K562 (cell line): ENCODE results near the gene THAP11. TPM values are rescaled to one million over a fixed set of nuclear protein-coding genes. Genes with fewer than 3 reads are reported as not detected.

Experiments
- ATAC-seq: fragments of 200-7000 bp; cut with Tn5 transposase; 3 replicates; pipeline ENCODE4 v1.9.1; 2020; ENCODE audit warnings: moderate library complexity
- BruUV-seq: library from RNA; stranded (reverse); fragments of 400-500 nt; replicated peaks from 2 replicates; lab custom pipeline; 2021; lab: Mats Ljungman, UMichigan
- CTCF ChIA-PET: fragments of 300-600 bp; formaldehyde crosslinking; extraction: SDS; loops from one replicate; lab custom pipeline; 2021; ENCODE audit warnings: low intra/inter-chr PET ratio; lab: Yijun Ruan, JAX
- POLR2A ChIA-PET: fragments of 300-600, 350-650 bp; sonication (Branson Sonifier 250); formaldehyde crosslinking; extraction: SDS; loops from one replicate; lab custom pipeline; 2021; ENCODE audit warnings: antibody characterized with exemption, inconsistent platforms; lab: Yijun Ruan, JAX
- DNase-seq, 4 experiments: peaks; one replicate each; pipeline versions ENCODE4 v3.0.0 to v3.0.0-alpha.2; 2011 to 2018; ENCODE audit warnings: low spot score in 3 of 4, mixed read lengths in 3 of 4; ENCODE audit errors: extremely low read depth in 1 of 4
- FAIRE-seq: peaks from 2 replicates; lab custom pipeline; 2011; peaks lifted over from hg19 to GRCh38; lab: Jason Lieb, UNC
- H2AFZ ChIP-seq: 2 replicates; pipeline ENCODE4 v1.6.0; 2011; ENCODE audit warnings: low read depth, low read length, control low read depth, inconsistent platforms
- H3K27ac ChIP-seq: fragments of 200-600 bp; 3 replicates; pipeline ENCODE4 v1.8.0; 2011; ENCODE audit warnings: low read depth, mild to moderate bottlenecking, control low read depth, inconsistent platforms, low read length, moderate library complexity, mixed read lengths; ENCODE audit errors: extremely low read depth
- H3K27me3 ChIP-seq, 2 experiments: fragments of 300-600 bp in 1 of 2; 2 replicates in 1 of 2; 3 replicates in 1 of 2; pipeline versions ENCODE4 v1.6.0 to v1.8.0; 2011; ENCODE audit warnings: inconsistent platforms in 2 of 2, low read length in 2 of 2, mild to moderate bottlenecking in 1 of 2, mixed read lengths in 1 of 2, moderate library complexity in 1 of 2; ENCODE audit not compliant: control insufficient read depth in 2 of 2, insufficient read depth in 2 of 2
- H3K36me3 ChIP-seq: fragments of 300-600 bp; 3 replicates; pipeline ENCODE4 v1.8.0; 2011; ENCODE audit warnings: mild to moderate bottlenecking, low read length, inconsistent platforms; ENCODE audit not compliant: control insufficient read depth, insufficient read depth
- H3K4me1 ChIP-seq, 2 experiments: fragments of 200-600 bp in 1 of 2; replicated peaks in 1 of 2; 2 replicates in 1 of 2; 3 replicates in 1 of 2; pipeline versions ENCODE4 v1.5.1 to v1.8.0; 2011; ENCODE audit warnings: inconsistent platforms in 2 of 2, low read length in 2 of 2, mild to moderate bottlenecking in 1 of 2, mixed read lengths in 1 of 2, moderate library complexity in 1 of 2; ENCODE audit not compliant: control insufficient read depth in 2 of 2, insufficient read depth in 2 of 2
- H3K4me2 ChIP-seq: 2 replicates; pipeline ENCODE4 v1.6.1; 2011; ENCODE audit warnings: low read length, control low read depth, inconsistent platforms, mixed read lengths; ENCODE audit not compliant: insufficient read depth
- H3K4me3 ChIP-seq: fragments of 200-600 bp; sonication (generic), shearing (Covaris generic); 2 replicates; pipeline ENCODE4 v1.5.1; 2016; ENCODE audit warnings: control low read depth, inconsistent platforms
- H3K79me2 ChIP-seq: fragments of 200-600 bp; 3 replicates; pipeline ENCODE4 v1.8.0; 2011; ENCODE audit warnings: low read length, inconsistent platforms; ENCODE audit not compliant: control insufficient read depth, insufficient read depth
- H3K9ac ChIP-seq, 2 experiments: 2 replicates each; pipeline versions ENCODE4 v1.6.0 to v1.6.1; 2011; ENCODE audit warnings: low read depth in 2 of 2, low read length in 2 of 2, control low read depth in 1 of 2, inconsistent platforms in 1 of 2, mild to moderate bottlenecking in 1 of 2, mixed read lengths in 1 of 2; ENCODE audit not compliant: insufficient read depth in 1 of 2
- H3K9me1 ChIP-seq: one replicate; pipeline ENCODE4 v1.6.0; 2011; ENCODE audit warnings: inconsistent platforms, mild to moderate bottlenecking, low read length, moderate library complexity; ENCODE audit not compliant: control insufficient read depth, insufficient read depth
- H3K9me3 ChIP-seq: replicated peaks from 2 replicates; pipeline ENCODE4 v1.5.1; 2011; ENCODE audit warnings: low read depth, low read length, inconsistent platforms; ENCODE audit not compliant: control insufficient read depth, insufficient read depth
- H4K20me1 ChIP-seq: replicated peaks from 2 replicates; pipeline ENCODE4 v1.6.1; 2011; ENCODE audit warnings: low read length, inconsistent platforms, mixed read lengths; ENCODE audit not compliant: control insufficient read depth, insufficient read depth
- CTCF ChIP-seq, 3 experiments: IDR thresholded peaks in 2 of 3; conservative IDR thresholded peaks in 1 of 3; 2 replicates each; pipeline ENCODE4 v1.5.1; 2011 to 2012; ENCODE audit warnings: low read length in 3 of 3, mild to moderate bottlenecking in 3 of 3, control low read depth in 2 of 3, improper control_type of control experiment in 1 of 3, inconsistent platforms in 1 of 3, low read depth in 1 of 3, mixed read lengths in 1 of 3, moderate library complexity in 1 of 3; ENCODE audit not compliant: insufficient read depth in 2 of 3
- HMGXB4 ChIP-seq: sonication (generic); formaldehyde crosslinking; IDR thresholded peaks from 2 replicates; pipeline ENCODE4 v1.8.1; 2023; ENCODE audit warnings: mild to moderate bottlenecking, missing genetic modification reagents
- KDM5B ChIP-seq: fragments of 200-600 bp; sonication (generic); IDR thresholded peaks from 2 replicates; pipeline ENCODE4 v1.6.1; 2012; ENCODE audit warnings: low read depth, mild to moderate bottlenecking, moderate library complexity, low read length, control low read depth, inconsistent platforms; ENCODE audit not compliant: insufficient replicate concordance
- NCOA6 ChIP-seq: fragments of 450-650 bp; IDR thresholded peaks from 2 replicates; pipeline ENCODE4 v1.6.1; 2017; ENCODE audit warnings: mild to moderate bottlenecking
- PKNOX1 ChIP-seq: fragments of 450-650 bp; IDR thresholded peaks from 2 replicates; pipeline ENCODE4 v1.6.1; 2016
- PPARD ChIP-seq: fragments of 250-450 bp; sonication (Bioruptor Pico); IDR thresholded peaks from 2 replicates; pipeline ENCODE4 v1.8.0; 2022; ENCODE audit warnings: inconsistent platforms, mild to moderate bottlenecking, moderate library complexity
- SMAD4 ChIP-seq: fragments of 250-450 bp; sonication (Bioruptor Pico); conservative IDR thresholded peaks from 2 replicates; pipeline ENCODE4 v1.8.0; 2021; ENCODE audit warnings: inconsistent platforms, mild to moderate bottlenecking, moderate library complexity
- TEAD1 ChIP-seq, 2 experiments: fragments of 450-650 bp in 1 of 2; sonication (generic) in 1 of 2; formaldehyde crosslinking; IDR thresholded peaks; 2 replicates each; pipeline versions ENCODE4 v1.4.0 to v1.8.0; 2020 to 2022; ENCODE audit warnings: mild to moderate bottlenecking in 2 of 2, missing genetic modification reagents in 1 of 2
- ZNF408 ChIP-seq: fragments of 250-450 bp; sonication (Bioruptor Pico); IDR thresholded peaks from 2 replicates; pipeline ENCODE4 v1.4.0; 2020; ENCODE audit warnings: low read depth, mild to moderate bottlenecking, moderate library complexity
- ZNF431 ChIP-seq: sonication (generic); formaldehyde crosslinking; IDR thresholded peaks from 2 replicates; pipeline ENCODE4 v1.8.0; 2022; ENCODE audit warnings: mild to moderate bottlenecking, missing genetic modification reagents
- ZNF583 ChIP-seq: fragments of 250-450 bp; sonication (Bioruptor Pico); IDR thresholded peaks from 2 replicates; pipeline ENCODE4 v1.4.0; 2020
- ZNF584 ChIP-seq: fragments of 200-800 bp; sonication (Bioruptor generic); IDR thresholded peaks from 2 replicates; pipeline ENCODE4 v1.6.1; 2016; ENCODE audit warnings: low read depth, mild to moderate bottlenecking, missing genetic modification characterization, missing compliant biosample characterization
- WGBS: fragments of 100-300 bp; shearing (Covaris generic); methylation state at CpG from one replicate; pipeline ENCODE4 v1.1.6; 2016; ENCODE audit warnings: low coverage, mixed read lengths; ENCODE audit not compliant: insufficient coverage; ENCODE audit errors: missing lambda C conversion rate; 5-methylcytosine and 5-hydroxymethylcytosine counted together
- in situ Hi-C: fragments of 300-500 bp; cut with MboI; formaldehyde crosslinking; loops from 4 replicates; pipeline ENCODE4 v1.15.0; 2018; ENCODE audit warnings: inconsistent platforms, mixed read lengths
- intact Hi-C: fragments of 100-400 bp; cut with micrococcal nuclease; formaldehyde crosslinking; loops from 2 replicates; pipeline ENCODE4 v1.14.2; 2022
- polyA plus RNA-seq, 8 experiments: library from polyadenylated mRNA; depleted of rRNA in 4 of 8; stranded (reverse) in 5 of 8; unstranded in 3 of 8; fragments of >200 nt; fragmentation: Nextera tagmentation in 2 of 8; fragmentation: Illumina TruSeq in 1 of 8; extraction: Ambion mirVana in 2 of 8; extraction: Trizol in 1 of 8; gene quantifications; 2 replicates each; pipeline versions ENCODE4 v1.2.1 to v1.2.3, GENCODE V29; 2011 to 2014; ENCODE audit warnings: inconsistent platforms in 1 of 8, missing spikeins in 1 of 8
- total RNA-seq, 7 experiments: library from RNA; depleted of rRNA in 6 of 7; stranded (reverse); fragments of >200 nt in 6 of 7; fragmentation: Illumina TruSeq in 2 of 7; extraction: Trizol in 2 of 7; gene quantifications; 2 replicates each; pipeline versions ENCODE4 v1.2.1 to v1.2.3, GENCODE V29; 2011 to 2021; ENCODE audit warnings: low replicate concordance in 1 of 7

Gene THAP11
- total and polyA plus RNA-seq, 9 of the 15 experiments (the other 6 are each of a cell fraction or from before 2014, with no cell fraction given) = 2.4 to 31.6 (median 21.4) TPM

- peak; percentile 41; the same call in 1 of the 2 replicates for TF ChIP-seq SMAD4 (CRISPR knock-in tag)
- TF ChIP-seq PPARD (CRISPR knock-in tag) = no peak
- TF ChIP-seq ZNF584 = no peak
- no peak for TF ChIP-seq ZNF583 (CRISPR knock-in tag)
- no peak for TF ChIP-seq PKNOX1
- no peak for TF ChIP-seq TEAD1 (CRISPR knock-in tag; IDR thresholded peaks at IDR 0.05)
These were observed 813 bp upstream of the THAP11 start (continued) for GRCh38 chr16:67841198-67841815.

GRCh38 chr16:67842509-67843342 is 606 bp downstream of the THAP11 start:
- peaks cover 14% of the 10 kb centered on the region for H3K36me3 ChIP-seq
- peaks cover 51% of the 10 kb centered on the region for H3K79me2 ChIP-seq
- POLR2A ChIA-PET = interaction anchor here (0.5 to 2.0 kb wide), 3 partner anchors 8 to 940 kb away, joined by 3 to 8 read pairs (median 4); partner anchors contain the start of gene GFOD2
- intact Hi-C loops (no loop called here), in situ Hi-C loops (no loop called here)
- peak overlapping the region; percentile 83 for H3K4me3 ChIP-seq
- H3K4me1 ChIP-seq = peaks cover 34 to 51% of the 10 kb centered on the region in 2 experiments
- BruUV-seq = no TSS peak
- no peak for FAIRE-seq
- peak overlapping the region; percentile 94 to 98; a peak in 3 of 4 replicates for H3K9ac ChIP-seq
- H2AFZ ChIP-seq = peak overlapping the region; percentile 100
- H3K27ac ChIP-seq = peak overlapping the region; percentile 99
- DNase-seq = peak in 1 of 4 experiments; percentile 32
- H3K9me1 ChIP-seq = no peaks in the 10 kb centered on the region
- no peak for ATAC-seq
- H4K20me1 ChIP-seq = no peaks in the 10 kb centered on the region; the same call in 1 of the 2 replicates
- no peaks in the 10 kb centered on the region for H3K9me3 ChIP-seq
- CTCF ChIA-PET = no interaction called here
- no peaks in the 10 kb centered on the region for H3K27me3 ChIP-seq
- WGBS = 47% methylated on average over 62 of the region's 67 CpGs
- H3K4me2 ChIP-seq = peak overlapping the region; percentile 97
- 0 out of 6 replicates have a peak, but pooled peaks of 2 of the 3 experiments have one; percentile 7 to 12 for TF ChIP-seq CTCF (IDR thresholded peaks at IDR 0.05 in 2 of 3, conservative IDR thresholded peaks at IDR 0.05 in 1 of 3; ENCODE audit: insufficient read depth in 2 of 3, low read depth in 1 of 3, low read length in 3 of 3)
- no peak for TF ChIP-seq HMGXB4 (CRISPR knock-in tag)
- peak; percentile 6 for TF ChIP-seq KDM5B
- 0 out of 4 replicates have a peak, but pooled peaks of 1 of the 2 experiments have one; percentile 49 for TF ChIP-seq TEAD1 (CRISPR knock-in tag; IDR thresholded peaks at IDR 0.05)
- peak; percentile 70 for TF ChIP-seq NCOA6
- peak; percentile 66; the same call in 1 of the 2 replicates for TF ChIP-seq ZNF431 (CRISPR knock-in tag)
- no peak for TF ChIP-seq ZNF408 (CRISPR knock-in tag)
